Endothelial cell (in vitro differentiated cells): ENCODE measurements around the gene IFT80. TPM values are rescaled to one million over a fixed set of nuclear protein-coding genes. Genes with fewer than 3 reads are reported as not detected.
A peak's percentile ranks its signal among the peaks of the same experiment; 100 is the strongest.

Experiments used
- DNase-seq: peaks from one replicate; pipeline ENCODE4 v3.0.0; 2021; ENCODE audit warnings: low spot score
- H3K27ac Mint-ChIP-seq: one replicate; pipeline ENCODE4 v1.8.0; 2021; ENCODE audit warnings: mixed read lengths, inconsistent platforms; ENCODE audit not compliant: unreplicated experiment
- H3K27me3 Mint-ChIP-seq: one replicate; pipeline ENCODE4 v1.8.0; 2021; ENCODE audit warnings: mild to moderate bottlenecking, moderate library complexity, mixed read lengths, inconsistent platforms; ENCODE audit not compliant: unreplicated experiment
- H3K36me3 Mint-ChIP-seq: one replicate; pipeline ENCODE4 v1.8.0; 2021; ENCODE audit warnings: mild to moderate bottlenecking, low read depth, mixed read lengths, inconsistent platforms; ENCODE audit not compliant: unreplicated experiment
- H3K4me1 Mint-ChIP-seq: one replicate; pipeline ENCODE4 v1.8.0; 2021; ENCODE audit warnings: mild to moderate bottlenecking, mixed read lengths, inconsistent platforms; ENCODE audit not compliant: unreplicated experiment
- H3K4me3 Mint-ChIP-seq: one replicate; pipeline ENCODE4 v1.8.0; 2021; ENCODE audit warnings: mild to moderate bottlenecking, mixed read lengths, inconsistent platforms; ENCODE audit not compliant: unreplicated experiment
- H3K9me3 Mint-ChIP-seq: one replicate; pipeline ENCODE4 v1.8.0; 2021; ENCODE audit warnings: mixed read lengths, inconsistent platforms; ENCODE audit not compliant: unreplicated experiment
- CTCF ChIP-seq: fragments of 200-600 bp; sonication (generic); IDR thresholded peaks from one replicate; pipeline ENCODE4 v1.5.0; 2021; ENCODE audit warnings: antibody characterized with exemption; ENCODE audit not compliant: unreplicated experiment
- total RNA-seq: library from RNA; stranded (reverse); fragmentation: NEBNext Ultra II Directional; extraction: Animal tissue kit (Norgen Biotek cat#: 25700); gene quantifications from one replicate; pipeline ENCODE4 v1.2.1, GENCODE V29; 2021; ENCODE audit not compliant: unreplicated experiment

IFT80 gene
- total RNA-seq, 1 donor from 2014 or later: 33.2 TPM

- Mint-ChIP-seq H3K36me3 (peaks cover 13% of the 10 kb centered on the region), H3K27me3 (peaks cover 2% of the 10 kb centered on the region), H3K9me3 (no peaks in the 10 kb centered on the region), H3K27ac (no peak overlapping the region), H3K4me3 (peak overlapping the region; percentile 43), H3K4me1 (no peaks in the 10 kb centered on the region)
- DNase-seq: no peak
- no peak for TF ChIP-seq CTCF
Measured at GRCh38 chr3:160374472-160374871, 24.6 kb downstream of the IFT80 start.

- H3K4me3 Mint-ChIP-seq: no peak overlapping the region
- H3K27me3 Mint-ChIP-seq: peaks cover 2% of the 10 kb centered on the region
- no peak for DNase-seq
- no peak for TF ChIP-seq CTCF
- no peaks in the 10 kb centered on the region for H3K4me1 Mint-ChIP-seq
- H3K27ac Mint-ChIP-seq: no peak overlapping the region
- no peaks in the 10 kb centered on the region for H3K9me3 Mint-ChIP-seq
- peaks cover 13% of the 10 kb centered on the region for H3K36me3 Mint-ChIP-seq
Measured at GRCh38 chr3:160373655-160374054, 25.4 kb downstream of the IFT80 start.

- H3K9me3 Mint-ChIP-seq: no peaks in the 10 kb centered on the region
- H3K4me3 Mint-ChIP-seq: no peak overlapping the region
- peaks cover 2% of the 10 kb centered on the region for H3K27me3 Mint-ChIP-seq
- H3K36me3 Mint-ChIP-seq: peaks cover 13% of the 10 kb centered on the region
- no peak overlapping the region for H3K27ac Mint-ChIP-seq
- no peak for TF ChIP-seq CTCF
- no peak for DNase-seq
- no peaks in the 10 kb centered on the region for H3K4me1 Mint-ChIP-seq
Measured at GRCh38 chr3:160372780-160373179, 26.2 kb downstream of the IFT80 start.

- TF ChIP-seq CTCF: no peak
- Mint-ChIP-seq H3K27me3 (peaks cover 2% of the 10 kb centered on the region), H3K27ac (no peak overlapping the region), H3K4me3 (no peak overlapping the region), H3K4me1 (no peaks in the 10 kb centered on the region), H3K36me3 (peaks cover 13% of the 10 kb centered on the region), H3K9me3 (no peaks in the 10 kb centered on the region)
- DNase-seq: no peak
Measured at GRCh38 chr3:160370987-160371857, 27.8 kb downstream of the IFT80 start.

- no peak for TF ChIP-seq CTCF
- H3K9me3 Mint-ChIP-seq: no peaks in the 10 kb centered on the region
Measured at GRCh38 chr3:160369784-160370183, 29.2 kb downstream of the IFT80 start.

More at GRCh38 chr3:160369784-160370183, 29.2 kb downstream of the IFT80 start:
- Mint-ChIP-seq H3K4me3 (no peak overlapping the region), H3K27me3 (peaks cover 2% of the 10 kb centered on the region), H3K36me3 (peaks cover 13% of the 10 kb centered on the region), H3K27ac (no peak overlapping the region), H3K4me1 (no peaks in the 10 kb centered on the region)
- no peak for DNase-seq
